ENCODE results near the gene NFIB.

The NFIB gene

DNA sequence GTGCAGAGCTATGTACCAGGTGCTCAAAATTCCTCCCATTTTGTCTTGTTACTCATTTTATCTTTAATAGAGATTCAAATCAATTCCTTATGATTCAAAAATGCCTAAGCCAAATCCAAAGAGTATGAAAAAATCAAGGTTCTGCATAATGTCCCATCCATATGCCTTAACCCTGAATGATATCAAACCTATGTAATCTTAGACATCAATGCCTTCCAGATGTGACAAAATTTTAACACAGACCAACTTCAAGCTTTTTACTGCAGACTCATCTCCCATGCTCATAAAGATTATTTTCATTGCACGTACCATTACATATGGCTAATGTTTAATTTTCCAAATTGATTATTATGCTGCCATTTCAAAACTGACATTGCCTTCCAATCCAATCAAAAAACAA lies 122.4 kb downstream of the NFIB start:
- H3K4me1 ChIP-seq (ENCODE audit: control insufficient read depth, insufficient read depth, low read length), result no peaks in the 10 kb centered on the region; the same call in 1 of the 2 replicates
- no peaks in the 10 kb centered on the region for H3K9me3 ChIP-seq (ENCODE audit: control insufficient read depth, insufficient read depth, low read depth, low read length)
- H3K27ac ChIP-seq (ENCODE audit: low read depth, low read length), result no peak overlapping the region
- no peaks in the 10 kb centered on the region for H3K36me3 ChIP-seq (ENCODE audit: control insufficient read depth, insufficient read depth, low read length)
- H3K4me3 ChIP-seq (ENCODE audit: low read depth, low read length), result no peak overlapping the region
- no peaks in the 10 kb centered on the region for H3K27me3 ChIP-seq (ENCODE audit: control insufficient read depth, insufficient read depth, low read length)
- no peak overlapping the region for H3K9ac ChIP-seq (ENCODE audit: low read length)

GRCh38 chr9:14190240-14190639 lies 123.7 kb downstream of the NFIB start:
- Histone ChIP-seq H3K27ac (ENCODE audit: low read depth, low read length) (no peak overlapping the region), H3K27me3 (ENCODE audit: control insufficient read depth, insufficient read depth, low read length) (no peaks in the 10 kb centered on the region)

DNA sequence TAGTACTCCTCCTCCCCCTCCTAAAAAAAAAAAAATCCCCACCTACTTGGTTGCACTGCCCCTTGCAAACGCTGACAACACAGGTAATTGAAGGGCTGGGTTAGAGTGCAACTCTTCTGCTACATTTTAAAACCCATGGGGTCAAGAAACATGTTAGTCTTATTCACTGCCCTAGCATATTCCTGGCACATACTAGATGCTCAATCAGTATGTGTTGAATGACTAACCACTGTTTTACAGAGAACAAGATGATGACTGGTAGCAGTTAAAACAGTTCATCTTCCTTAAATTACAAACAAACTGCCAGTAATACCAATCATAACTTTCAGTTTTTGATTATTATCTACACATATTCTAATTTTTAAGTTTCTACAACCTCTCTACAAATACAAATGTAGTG lies 124.4 kb downstream of the NFIB start:
- no peaks in the 10 kb centered on the region for H3K27me3 ChIP-seq (ENCODE audit: control insufficient read depth, insufficient read depth, low read length)
- no peaks in the 10 kb centered on the region; the same call in 1 of the 2 replicates for H3K4me1 ChIP-seq (ENCODE audit: control insufficient read depth, insufficient read depth, low read length)
- H3K27ac ChIP-seq (ENCODE audit: low read depth, low read length), result no peak overlapping the region
- H3K36me3 ChIP-seq (ENCODE audit: control insufficient read depth, insufficient read depth, low read length), result no peaks in the 10 kb centered on the region
- H3K4me3 ChIP-seq (ENCODE audit: low read depth, low read length), result no peak overlapping the region
- no peak overlapping the region for H3K9ac ChIP-seq (ENCODE audit: low read length)
- no peaks in the 10 kb centered on the region for H3K9me3 ChIP-seq (ENCODE audit: control insufficient read depth, insufficient read depth, low read depth, low read length)

More at GRCh38 chr9:14190240-14190639, 123.7 kb downstream of the NFIB start:
- Histone ChIP-seq H3K9me3 (ENCODE audit: control insufficient read depth, insufficient read depth, low read depth, low read length) (no peaks in the 10 kb centered on the region), H3K4me1 (ENCODE audit: control insufficient read depth, insufficient read depth, low read length) (no peaks in the 10 kb centered on the region; the same call in 1 of the 2 replicates), H3K4me3 (ENCODE audit: low read depth, low read length) (no peak overlapping the region), H3K9ac (ENCODE audit: low read length) (no peak overlapping the region), H3K36me3 (ENCODE audit: control insufficient read depth, insufficient read depth, low read length) (no peaks in the 10 kb centered on the region)

DNA sequence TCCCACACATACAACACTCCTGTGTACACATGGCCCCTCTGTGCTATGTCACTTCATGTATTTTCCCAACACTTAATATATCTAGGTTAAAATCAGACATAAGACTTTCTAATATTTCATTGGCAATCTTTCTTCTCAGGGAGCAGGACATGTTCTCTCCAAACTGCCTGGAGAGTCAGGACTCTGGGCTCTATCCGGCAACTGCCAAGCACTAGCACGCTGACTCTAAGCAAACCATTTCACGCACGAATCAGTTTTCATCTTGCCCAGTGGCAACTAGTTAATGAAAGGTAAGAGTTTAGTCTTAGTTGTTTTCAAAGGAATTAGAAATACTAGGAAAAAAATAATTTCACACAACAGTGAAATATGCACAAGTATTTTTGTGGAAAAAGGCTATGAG lies 124.8 kb downstream of the NFIB start:
- Histone ChIP-seq H3K36me3 (ENCODE audit: control insufficient read depth, insufficient read depth, low read length) (no peaks in the 10 kb centered on the region), H3K4me1 (ENCODE audit: control insufficient read depth, insufficient read depth, low read length) (no peaks in the 10 kb centered on the region; the same call in 1 of the 2 replicates), H3K9ac (ENCODE audit: low read length) (no peak overlapping the region), H3K27ac (ENCODE audit: low read depth, low read length) (no peak overlapping the region), H3K27me3 (ENCODE audit: control insufficient read depth, insufficient read depth, low read length) (no peaks in the 10 kb centered on the region), H3K4me3 (ENCODE audit: low read depth, low read length) (no peak overlapping the region), H3K9me3 (ENCODE audit: control insufficient read depth, insufficient read depth, low read depth, low read length) (no peaks in the 10 kb centered on the region)

DNA sequence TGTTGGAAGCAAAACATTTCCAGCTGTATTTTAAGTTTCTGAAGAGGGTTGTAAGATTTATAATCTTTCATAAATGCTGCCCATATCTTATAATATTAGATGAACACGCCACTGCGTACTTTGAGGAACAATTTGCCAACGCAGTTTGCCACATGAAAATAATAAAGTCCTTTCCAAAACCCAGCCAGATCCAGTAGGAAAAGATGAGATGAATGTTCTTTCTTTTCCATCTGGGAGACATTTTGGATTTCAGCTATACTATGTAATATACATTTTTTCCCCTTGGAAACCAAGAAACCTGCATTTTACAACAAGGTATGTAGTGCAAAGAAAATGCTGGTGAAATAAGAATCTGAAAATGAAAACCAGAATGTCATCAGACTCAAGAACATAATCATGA lies 125.4 kb downstream of the NFIB start:
- no peak overlapping the region for H3K9ac ChIP-seq (ENCODE audit: low read length)
- no peaks in the 10 kb centered on the region; the same call in 1 of the 2 replicates for H3K4me1 ChIP-seq (ENCODE audit: control insufficient read depth, insufficient read depth, low read length)
- H3K36me3 ChIP-seq (ENCODE audit: control insufficient read depth, insufficient read depth, low read length), result no peaks in the 10 kb centered on the region
- no peaks in the 10 kb centered on the region for H3K9me3 ChIP-seq (ENCODE audit: control insufficient read depth, insufficient read depth, low read depth, low read length)
- H3K27ac ChIP-seq (ENCODE audit: low read depth, low read length), result no peak overlapping the region
- no peaks in the 10 kb centered on the region for H3K27me3 ChIP-seq (ENCODE audit: control insufficient read depth, insufficient read depth, low read length)
- no peak overlapping the region for H3K4me3 ChIP-seq (ENCODE audit: low read depth, low read length)

DNA sequence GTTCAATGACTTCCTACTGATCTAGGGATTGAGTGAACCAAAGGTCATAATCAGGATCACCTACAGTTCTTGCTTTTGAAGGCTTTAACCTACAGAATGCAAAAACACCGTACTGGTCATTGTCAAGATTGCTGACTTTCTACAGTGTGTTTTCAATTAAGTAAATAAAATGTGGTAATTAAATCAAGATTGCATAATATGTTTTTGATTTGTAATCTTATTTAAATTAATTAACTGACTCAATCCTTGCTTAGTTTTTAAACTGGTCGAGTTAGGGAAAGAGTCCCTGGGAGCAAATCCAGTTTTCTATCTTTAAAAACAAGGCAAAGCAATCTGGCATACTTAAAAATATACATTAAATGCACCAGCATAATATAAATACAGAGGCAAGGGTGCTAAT lies 125.9 kb downstream of the NFIB start:
- no peaks in the 10 kb centered on the region for H3K27me3 ChIP-seq (ENCODE audit: control insufficient read depth, insufficient read depth, low read length)
- H3K9ac ChIP-seq (ENCODE audit: low read length), result no peak overlapping the region
- no peak overlapping the region for H3K4me3 ChIP-seq (ENCODE audit: low read depth, low read length)
- H3K36me3 ChIP-seq (ENCODE audit: control insufficient read depth, insufficient read depth, low read length), result no peaks in the 10 kb centered on the region
- H3K27ac ChIP-seq (ENCODE audit: low read depth, low read length), result no peak overlapping the region
- no peaks in the 10 kb centered on the region for H3K9me3 ChIP-seq (ENCODE audit: control insufficient read depth, insufficient read depth, low read depth, low read length)
- no peaks in the 10 kb centered on the region; the same call in 1 of the 2 replicates for H3K4me1 ChIP-seq (ENCODE audit: control insufficient read depth, insufficient read depth, low read length)

- H3K36me3 ChIP-seq (ENCODE audit: control insufficient read depth, insufficient read depth, low read length), result no peaks in the 10 kb centered on the region
- no peaks in the 10 kb centered on the region for H3K9me3 ChIP-seq (ENCODE audit: control insufficient read depth, insufficient read depth, low read depth, low read length)
- no peak overlapping the region for H3K27ac ChIP-seq (ENCODE audit: low read depth, low read length)
- H3K4me1 ChIP-seq (ENCODE audit: control insufficient read depth, insufficient read depth, low read length), result no peaks in the 10 kb centered on the region
- H3K27me3 ChIP-seq (ENCODE audit: control insufficient read depth, insufficient read depth, low read length), result no peaks in the 10 kb centered on the region
- no peak overlapping the region for H3K9ac ChIP-seq (ENCODE audit: low read length)
- H3K4me3 ChIP-seq (ENCODE audit: low read depth, low read length), result no peak overlapping the region
These were observed 127.8 kb downstream of the NFIB start for GRCh38 chr9:14186096-14186495.

DNA sequence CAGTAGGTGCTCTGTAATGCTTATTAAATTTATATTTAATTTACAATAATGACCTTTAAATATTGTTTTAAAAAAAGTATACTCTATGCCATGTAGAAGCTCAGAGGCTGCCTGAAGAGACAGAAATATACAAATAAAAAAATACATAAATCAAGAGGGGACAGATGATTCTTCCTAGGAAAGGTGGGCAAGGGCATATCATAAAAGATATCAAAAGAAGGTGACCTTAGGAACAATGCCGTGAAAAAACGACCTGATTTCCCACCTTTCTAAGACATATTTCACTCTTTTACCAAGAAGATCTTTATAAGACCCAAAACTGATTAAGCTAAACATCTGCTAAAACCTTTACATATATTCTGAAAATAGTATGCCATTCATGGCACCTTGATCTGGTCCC lies 128.9 kb downstream of the NFIB start:
- Histone ChIP-seq H3K27me3 (ENCODE audit: control insufficient read depth, insufficient read depth, low read length) (no peaks in the 10 kb centered on the region), H3K36me3 (ENCODE audit: control insufficient read depth, insufficient read depth, low read length) (no peaks in the 10 kb centered on the region)

DNA sequence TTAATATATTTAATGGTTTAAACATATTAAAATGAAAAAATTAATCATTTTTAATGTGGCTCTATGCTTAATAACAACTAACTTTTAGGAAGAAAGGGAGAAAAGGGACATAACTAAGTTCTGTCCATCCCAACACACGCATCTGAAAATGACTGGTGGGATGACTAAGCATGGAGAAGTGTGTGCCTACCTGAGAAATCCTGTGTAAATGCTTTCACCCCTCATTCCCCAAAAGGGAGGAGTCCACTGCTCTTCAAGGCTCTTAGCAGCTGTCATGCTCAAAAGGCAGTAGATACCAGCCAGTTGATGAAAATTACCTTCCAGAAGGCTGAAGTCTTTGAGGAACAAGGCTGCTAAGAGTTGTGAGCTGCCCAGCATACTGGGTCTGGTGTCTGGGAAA lies 130.9 kb downstream of the NFIB start:
- no peaks in the 10 kb centered on the region for H3K36me3 ChIP-seq (ENCODE audit: control insufficient read depth, insufficient read depth, low read length)
- no peaks in the 10 kb centered on the region for H3K4me1 ChIP-seq (ENCODE audit: control insufficient read depth, insufficient read depth, low read length)
- no peak overlapping the region for H3K27ac ChIP-seq (ENCODE audit: low read depth, low read length)

More for the DNA sequence above, 128.9 kb downstream of the NFIB start:
- H3K4me3 ChIP-seq (ENCODE audit: low read depth, low read length), result no peak overlapping the region
- no peak overlapping the region for H3K27ac ChIP-seq (ENCODE audit: low read depth, low read length)
- H3K4me1 ChIP-seq (ENCODE audit: control insufficient read depth, insufficient read depth, low read length), result no peaks in the 10 kb centered on the region
- no peaks in the 10 kb centered on the region for H3K9me3 ChIP-seq (ENCODE audit: control insufficient read depth, insufficient read depth, low read depth, low read length)
- no peak overlapping the region for H3K9ac ChIP-seq (ENCODE audit: low read length)

GRCh38 chr9:14180960-14181537 lies 132.9 kb downstream of the NFIB start:
- Histone ChIP-seq H3K4me3 (ENCODE audit: low read depth, low read length) (no peak overlapping the region), H3K36me3 (ENCODE audit: control insufficient read depth, insufficient read depth, low read length) (no peaks in the 10 kb centered on the region), H3K9me3 (ENCODE audit: control insufficient read depth, insufficient read depth, low read depth, low read length) (no peaks in the 10 kb centered on the region), H3K27me3 (ENCODE audit: control insufficient read depth, insufficient read depth, low read length) (no peaks in the 10 kb centered on the region), H3K9ac (ENCODE audit: low read length) (no peak overlapping the region), H3K27ac (ENCODE audit: low read depth, low read length) (no peak overlapping the region), H3K4me1 (ENCODE audit: control insufficient read depth, insufficient read depth, low read length) (no peaks in the 10 kb centered on the region)

More for the DNA sequence above, 130.9 kb downstream of the NFIB start:
- Histone ChIP-seq H3K9me3 (ENCODE audit: control insufficient read depth, insufficient read depth, low read depth, low read length) (no peaks in the 10 kb centered on the region), H3K9ac (ENCODE audit: low read length) (no peak overlapping the region), H3K4me3 (ENCODE audit: low read depth, low read length) (no peak overlapping the region), H3K27me3 (ENCODE audit: control insufficient read depth, insufficient read depth, low read length) (no peaks in the 10 kb centered on the region)

GRCh38 chr9:14180093-14180959 lies 133.6 kb downstream of the NFIB start:
- Histone ChIP-seq H3K9me3 (ENCODE audit: control insufficient read depth, insufficient read depth, low read depth, low read length) (no peaks in the 10 kb centered on the region), H3K4me1 (ENCODE audit: control insufficient read depth, insufficient read depth, low read length) (no peaks in the 10 kb centered on the region), H3K36me3 (ENCODE audit: control insufficient read depth, insufficient read depth, low read length) (no peaks in the 10 kb centered on the region), H3K27me3 (ENCODE audit: control insufficient read depth, insufficient read depth, low read length) (no peaks in the 10 kb centered on the region), H3K4me3 (ENCODE audit: low read depth, low read length) (no peak overlapping the region), H3K27ac (ENCODE audit: low read depth, low read length) (no peak overlapping the region), H3K9ac (ENCODE audit: low read length) (no peak overlapping the region)
